Activated CD8-positive, alpha-beta memory T cell treated with anti-CD3 and anti-CD28 coated beads for 1 hour (primary cell): ENCODE data around the gene NRTN.

Experiments
- DNase-seq, 2 donors: peaks; one replicate each; pipeline ENCODE4 v3.0.0-alpha.2; 2020; ENCODE audit warnings: low read depth in 1 of 2; ENCODE audit errors: extremely low read depth in 1 of 2

Gene NRTN

GRCh38 chr19:5811117-5811516 is 6.2 kb downstream of the NRTN start:
- DNase-seq: no peak

- DNase-seq: no peak
These were observed 9.4 kb downstream of the NRTN start for GRCh38 chr19:5814123-5814851.

GRCh38 chr19:5814852-5815246 is 10.0 kb downstream of the NRTN start:
- no peak for DNase-seq

- DNase-seq: no peak
These were observed 12.4 kb downstream of the NRTN start for GRCh38 chr19:5817218-5817617.

- DNase-seq: no peak
These were observed 13.7 kb downstream of the NRTN start for GRCh38 chr19:5818594-5818993.

GRCh38 chr19:5820785-5821184 is 15.9 kb downstream of the NRTN start:
- no peak for DNase-seq

- no peak for DNase-seq
These were observed 16.8 kb downstream of the NRTN start for GRCh38 chr19:5821521-5822180.

- DNase-seq: no peak
These were observed 17.4 kb downstream of the NRTN start for GRCh38 chr19:5822181-5822844.

- DNase-seq: no peak
These were observed 18.9 kb downstream of the NRTN start for GRCh38 chr19:5823579-5824281.

GRCh38 chr19:5824751-5825150 is 19.9 kb downstream of the NRTN start:
- DNase-seq: no peak

- no peak for DNase-seq
These were observed 20.3 kb downstream of the NRTN start for GRCh38 chr19:5825178-5825577.

GRCh38 chr19:5826531-5827341 is 21.9 kb downstream of the NRTN start:
- no peak for DNase-seq

GRCh38 chr19:5827342-5827890 is 22.5 kb downstream of the NRTN start:
- DNase-seq: no peak

GRCh38 chr19:5827891-5828660 is 23.2 kb downstream of the NRTN start:
- DNase-seq: peak; percentile 81 to 89

- no peak for DNase-seq
These were observed 24.0 kb downstream of the NRTN start for GRCh38 chr19:5828661-5829566.

- DNase-seq: no peak
These were observed 24.9 kb downstream of the NRTN start for GRCh38 chr19:5829567-5830310.

GRCh38 chr19:5831159-5831558 is 26.3 kb downstream of the NRTN start:
- no peak for DNase-seq

- no peak for DNase-seq
These were observed 27.2 kb downstream of the NRTN start for GRCh38 chr19:5832061-5832460.
